K562 treated with DMSO at 1 percent for 4 hours (cell line): Measurements from ENCODE around the gene CGB2. TPM values are rescaled to one million over a fixed set of nuclear protein-coding genes. Genes with fewer than 3 reads are reported as not detected.

Experiments
- total RNA-seq: library from RNA; unstranded; fragments of 300-600 nt; gene quantifications from 2 replicates; pipeline ENCODE4 v1.2.3, GENCODE V29; 2022; ENCODE audit not compliant: insufficient read depth

Gene CGB2
- not detected in 2 replicates for total RNA-seq

DNA sequence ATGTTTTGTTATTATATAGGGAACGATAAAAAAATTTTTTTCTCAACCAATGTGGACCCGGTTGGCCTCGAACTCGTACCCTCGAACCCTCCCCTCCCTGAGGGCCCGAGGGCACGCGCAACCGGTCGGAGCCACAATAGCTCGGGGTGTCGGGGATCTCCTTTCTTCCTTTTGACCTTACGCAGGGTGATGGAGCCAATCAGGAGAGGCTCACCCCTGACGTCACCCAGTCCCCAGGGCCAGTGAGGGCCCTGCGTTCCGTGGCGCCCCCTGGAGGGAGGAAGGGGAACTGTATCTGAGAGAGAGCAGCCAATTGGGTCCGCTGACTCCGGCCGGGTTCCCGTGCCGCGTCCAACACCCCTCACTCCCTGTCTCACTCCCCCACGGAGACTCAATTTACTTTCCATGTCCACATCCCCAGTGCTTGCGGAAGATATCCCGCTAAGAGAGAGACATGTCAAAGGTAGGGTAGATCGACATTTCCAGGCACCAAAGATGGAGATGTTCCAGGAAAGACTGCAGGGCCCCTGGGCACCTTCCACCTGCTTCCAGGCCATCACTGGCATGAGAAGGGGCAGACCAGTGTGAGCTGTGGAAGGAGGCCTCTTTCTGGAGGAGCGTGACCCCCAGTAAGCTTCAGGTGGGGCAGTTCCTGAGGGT lies at the start of gene CGB2:
Gene CGB2, plus strand, starts transcription at position 249 of the 660 bp plus-strand sequence. Its CDS starts 206 bp downstream, at position 455.

GRCh38 chr19:48993175-48994034 lies 38.3 kb upstream of the CGB2 start, which contains the start of the genes GYS1 and RUVBL2:
TSS of gene GYS1 (minus strand) at chr19:48993309. CDS start at chr19:48993112, 197 bp downstream.
TSS of gene RUVBL2 (plus strand) at chr19:48993887. CDS start at chr19:48993912, 25 bp downstream.

GRCh38 chr19:49017041-49017665 lies 14.5 kb upstream of the CGB2 start, which contains the start of gene LHB:
TSS of gene LHB (minus strand) at chr19:49017091. CDS start at chr19:49017081, 10 bp downstream.

GRCh38 chr19:49024233-49024632 lies 7.5 kb upstream of the CGB2 start, which contains the start of gene CGB3:
TSS of gene CGB3 (minus strand) at chr19:49024333. CDS start at chr19:49023971, 362 bp downstream.

DNA sequence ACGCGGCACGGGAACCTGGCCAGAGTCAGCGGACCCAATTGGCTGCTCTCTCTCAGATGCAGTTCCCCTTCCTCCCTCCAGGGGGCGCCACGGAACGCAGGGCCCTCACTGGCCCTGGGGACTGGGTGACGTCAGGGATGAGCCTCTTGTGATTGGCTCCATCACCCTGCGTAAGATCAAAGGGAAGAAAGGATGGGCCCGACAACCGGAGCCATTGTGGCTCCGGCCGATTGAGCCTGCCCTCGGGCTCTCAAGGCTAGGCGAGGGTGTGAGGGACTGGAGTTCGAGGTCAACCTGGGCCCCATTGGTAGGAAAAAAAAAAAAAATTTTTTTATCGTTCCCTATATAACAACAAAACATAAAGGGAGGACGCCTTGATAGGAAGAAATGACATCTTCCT lies 5.1 kb downstream of the CGB2 start, which contains the start of gene CGB1:
Gene CGB1, minus strand, starts transcription at position 81 of the 400 bp plus-strand sequence. CDS start 184 bp downstream, outside the sequence.

GRCh38 chr19:49043548-49043947 lies 11.9 kb downstream of the CGB2 start, which contains the start of gene CGB5:
TSS of gene CGB5 (plus strand) at chr19:49043848. CDS start at chr19:49044210, 362 bp downstream.

GRCh38 chr19:49049011-49049410 lies 17.3 kb downstream of the CGB2 start, which contains the start of gene CGB8:
TSS of gene CGB8 (minus strand) at chr19:49049111. CDS start at chr19:49048739, 372 bp downstream.

GRCh38 chr19:49057636-49058234 lies 26.0 kb downstream of the CGB2 start, which contains the start of gene CGB7:
TSS of gene CGB7 (minus strand) at chr19:49057749. CDS start at chr19:49055375, 2,374 bp downstream.

GRCh38 chr19:49064768-49065611 lies 33.3 kb downstream of the CGB2 start, which contains the start of gene NTF4:
TSS of gene NTF4 (minus strand) at chr19:49064818. CDS start at chr19:49061997, 2,821 bp downstream.

Other genes starting within 250 kb of the CGB2 start
- gene BCAT2, start 220.9 kb upstream of the CGB2 start, total RNA-seq = 68.9 and 69.1 TPM in 2 replicates
- not detected in 2 replicates for gene HSD17B14, start 195.4 kb upstream of the CGB2 start, total RNA-seq
- 17.1 and 25.9 TPM in 2 replicates for gene PLEKHA4, start 163.3 kb upstream of the CGB2 start, total RNA-seq
- gene PPP1R15A, start 159.5 kb upstream of the CGB2 start, total RNA-seq = 85.0 and 106 TPM in 2 replicates
- not detected in 2 replicates for gene TULP2, start 133.1 kb upstream of the CGB2 start, total RNA-seq
- 279 and 316 TPM in 2 replicates for gene NUCB1, start 131.6 kb upstream of the CGB2 start, total RNA-seq
- gene DHDH, start 98.2 kb upstream of the CGB2 start, total RNA-seq = 2.6 and 6.7 TPM in 2 replicates
- 90.6 and 152 TPM in 2 replicates for gene BAX, start 77.0 kb upstream of the CGB2 start, total RNA-seq
- 5,415 and 5,880 TPM in 2 replicates for gene FTL, start 66.6 kb upstream of the CGB2 start, total RNA-seq
- 18.0 and 22.2 TPM in 2 replicates for gene GYS1, start 38.6 kb upstream of the CGB2 start, total RNA-seq
- gene RUVBL2, start 38.0 kb upstream of the CGB2 start, total RNA-seq = 219 and 288 TPM in 2 replicates
- not detected in 2 replicates for gene LHB, start 14.8 kb upstream of the CGB2 start, total RNA-seq
- gene CGB3, start 7.6 kb upstream of the CGB2 start, total RNA-seq = not detected in 2 replicates
- not detected in 2 replicates for gene CGB1, start 5.0 kb downstream of the CGB2 start, total RNA-seq
- gene CGB5, start 12.0 kb downstream of the CGB2 start, total RNA-seq = not detected in 2 replicates
- not detected in 2 replicates for gene CGB8, start 17.2 kb downstream of the CGB2 start, total RNA-seq
- gene CGB7, start 25.9 kb downstream of the CGB2 start, total RNA-seq = not detected in 2 replicates
- gene NTF4, start 32.9 kb downstream of the CGB2 start, total RNA-seq = not detected in 2 replicates
- not detected in 2 replicates for gene KCNA7, start 40.8 kb downstream of the CGB2 start, total RNA-seq
- 143 and 183 TPM in 2 replicates for gene SNRNP70, start 53.6 kb downstream of the CGB2 start, total RNA-seq
- 8.9 and 15.5 TPM in 2 replicates for gene LIN7B, start 82.5 kb downstream of the CGB2 start, total RNA-seq
- not detected in 2 replicates for gene C19orf73, start 87.3 kb downstream of the CGB2 start, total RNA-seq
- 17.3 and 23.0 TPM in 2 replicates for gene PPFIA3, start 87.7 kb downstream of the CGB2 start, total RNA-seq
- gene HRC, start 123.5 kb downstream of the CGB2 start, total RNA-seq = 5.1 and 5.8 TPM in 2 replicates
- 12.7 and 14.0 TPM in 2 replicates for gene TRPM4, start 125.9 kb downstream of the CGB2 start, total RNA-seq